Peyer's patch (tissue), 4 donors: ENCODE results near the gene ADGRG3.

ENCODE experiments used
- POLR2A ChIP-seq, 2 donors: fragments of 450-650 bp; IDR thresholded peaks; one replicate each; pipeline ENCODE4 v1.5.1; 2017; ENCODE audit warnings: antibody characterized with exemption in 2 of 2, mild to moderate bottlenecking in 2 of 2, moderate library complexity in 2 of 2
- TF ChIP-seq, protein P1 (sequence below), 6 experiments: fragments of 450-650 bp in 4 of 6; fragments of 200-600 bp in 2 of 6; sonication (generic) in 1 of 6; IDR thresholded peaks; one replicate each; pipeline ENCODE4 v1.5.1; 2017 to 2019; ENCODE audit warnings: antibody characterized with exemption in 6 of 6, mild to moderate bottlenecking in 3 of 6, moderate library complexity in 1 of 6

DNA sequence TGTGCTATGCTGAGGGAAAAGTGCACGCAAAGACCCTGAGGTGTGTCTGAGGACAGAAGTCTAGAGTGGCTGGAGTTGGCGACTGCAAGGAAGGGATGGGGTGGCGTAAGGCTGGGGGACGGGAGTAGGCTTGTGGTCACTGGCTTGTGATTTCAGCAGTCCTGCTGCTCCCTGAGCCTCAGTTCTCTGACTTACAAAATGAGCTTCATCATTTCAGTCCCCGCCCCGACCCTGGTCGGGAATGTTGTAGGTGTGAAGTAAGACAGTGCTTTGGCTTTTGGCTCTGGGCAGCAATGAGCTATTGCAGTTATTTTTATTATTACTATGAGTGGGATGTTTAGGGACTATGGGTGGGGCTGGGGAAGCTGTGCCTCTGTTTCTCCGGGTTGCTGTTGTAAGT lies 31.1 kb upstream of the ADGRG3 start:
- TF ChIP-seq, protein P1, sequence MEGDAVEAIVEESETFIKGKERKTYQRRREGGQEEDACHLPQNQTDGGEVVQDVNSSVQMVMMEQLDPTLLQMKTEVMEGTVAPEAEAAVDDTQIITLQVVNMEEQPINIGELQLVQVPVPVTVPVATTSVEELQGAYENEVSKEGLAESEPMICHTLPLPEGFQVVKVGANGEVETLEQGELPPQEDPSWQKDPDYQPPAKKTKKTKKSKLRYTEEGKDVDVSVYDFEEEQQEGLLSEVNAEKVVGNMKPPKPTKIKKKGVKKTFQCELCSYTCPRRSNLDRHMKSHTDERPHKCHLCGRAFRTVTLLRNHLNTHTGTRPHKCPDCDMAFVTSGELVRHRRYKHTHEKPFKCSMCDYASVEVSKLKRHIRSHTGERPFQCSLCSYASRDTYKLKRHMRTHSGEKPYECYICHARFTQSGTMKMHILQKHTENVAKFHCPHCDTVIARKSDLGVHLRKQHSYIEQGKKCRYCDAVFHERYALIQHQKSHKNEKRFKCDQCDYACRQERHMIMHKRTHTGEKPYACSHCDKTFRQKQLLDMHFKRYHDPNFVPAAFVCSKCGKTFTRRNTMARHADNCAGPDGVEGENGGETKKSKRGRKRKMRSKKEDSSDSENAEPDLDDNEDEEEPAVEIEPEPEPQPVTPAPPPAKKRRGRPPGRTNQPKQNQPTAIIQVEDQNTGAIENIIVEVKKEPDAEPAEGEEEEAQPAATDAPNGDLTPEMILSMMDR (IDR thresholded peaks at IDR 0.05): no peak
- TF ChIP-seq POLR2A (IDR thresholded peaks at IDR 0.05): no peak
